GM12892 (cell line): Measurements from ENCODE around the gene DLG5.

ENCODE experiments used
- POLR2A ChIP-seq: IDR thresholded peaks from 2 replicates; pipeline ENCODE4 v1.6.1; 2011; ENCODE audit warnings: low read depth, low read length, control low read depth
- POLR2AphosphoS5 ChIP-seq: IDR thresholded peaks from 2 replicates; pipeline ENCODE4 v1.6.1; 2011; ENCODE audit warnings: low read depth, low read length, control low read depth
- TAF1 ChIP-seq: IDR thresholded peaks from 2 replicates; pipeline ENCODE4 v1.6.1; 2011; ENCODE audit warnings: low read depth, mild to moderate bottlenecking, control low read depth, low read length, borderline replicate concordance

DNA sequence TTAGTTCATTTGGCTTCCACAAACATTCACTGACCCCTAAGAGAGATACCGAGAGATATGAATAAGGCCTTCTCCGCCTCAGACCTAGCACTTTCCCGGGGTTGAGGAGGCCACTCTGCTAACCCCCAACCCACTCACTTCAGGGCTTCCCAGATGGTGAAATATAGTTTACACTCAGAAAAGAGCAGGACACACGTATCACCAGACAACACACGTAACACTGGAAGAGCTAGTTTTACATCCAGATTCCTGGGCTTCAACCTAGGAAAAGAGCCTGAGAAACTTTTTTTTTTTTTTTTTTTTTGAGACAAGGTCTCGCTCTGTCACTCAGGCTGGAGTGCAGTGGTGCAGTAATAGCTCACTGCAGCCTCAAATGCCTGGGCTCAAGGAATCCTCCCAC is 15.2 kb upstream of the DLG5 start:
- TF ChIP-seq POLR2AphosphoS5, result no peak
- TF ChIP-seq POLR2A, result no peak
- TF ChIP-seq TAF1, result no peak
